HL-60 (cell line): ENCODE data around the gene DPPA2.

ENCODE experiments used
- DNase-seq, 2 experiments: peaks; one replicate each; pipeline ENCODE4 v3.0.0-alpha.2; 2010 to 2020; ENCODE audit warnings: low read depth in 1 of 2, low spot score in 1 of 2
- H3K27ac ChIP-seq: fragments of 250-450 bp; sonication (Bioruptor Pico); replicated peaks from 2 replicates; pipeline ENCODE4 v1.5.1; 2020; ENCODE audit warnings: mild to moderate bottlenecking, moderate library complexity
- H3K27me3 ChIP-seq: fragments of 250-450 bp; sonication (Bioruptor Pico); 2 replicates; pipeline ENCODE4 v1.5.1; 2021; ENCODE audit warnings: mild to moderate bottlenecking, moderate library complexity; ENCODE audit not compliant: insufficient read depth, poor library complexity, severe bottlenecking
- H3K4me3 ChIP-seq: replicated peaks from 2 replicates; pipeline ENCODE4 v1.5.1; 2011; ENCODE audit warnings: mild to moderate bottlenecking, control low read depth, low read length; ENCODE audit not compliant: insufficient read depth
- CTCF ChIP-seq: IDR thresholded peaks from one replicate; pipeline ENCODE4 v1.5.1; 2011; ENCODE audit warnings: low read length, control low read depth, inconsistent platforms; ENCODE audit not compliant: insufficient read depth
- GABPA ChIP-seq: IDR thresholded peaks from 2 replicates; pipeline ENCODE4 v1.6.1; 2012; ENCODE audit warnings: low read depth
- POLR2AphosphoS5 ChIP-seq: IDR thresholded peaks from 2 replicates; pipeline ENCODE4 v1.6.1; 2012; ENCODE audit warnings: low read depth
- REST ChIP-seq: IDR thresholded peaks from 2 replicates; pipeline ENCODE4 v1.6.1; 2012; ENCODE audit warnings: low read depth; ENCODE audit not compliant: insufficient replicate concordance
- SPI1 ChIP-seq: IDR thresholded peaks from 2 replicates; pipeline ENCODE4 v1.6.1; 2012; ENCODE audit warnings: low read depth, mild to moderate bottlenecking, borderline replicate concordance

The DPPA2 gene

GRCh38 chr3:109252641-109253040 is 63.7 kb downstream of the DPPA2 start:
- no peak for DNase-seq
- H3K4me3 ChIP-seq, result no peak overlapping the region
- H3K27me3 ChIP-seq, result no peaks in the 10 kb centered on the region
- TF ChIP-seq REST (no peak), GABPA (no peak), POLR2AphosphoS5 (no peak), CTCF (no peak), SPI1 (no peak)
- no peak overlapping the region for H3K27ac ChIP-seq
